DND-41 (cell line): ENCODE data around the gene C6orf136.

ENCODE experiments used
- ATAC-seq: fragments of 200-7000 bp; cut with Tn5 transposase; 3 replicates; pipeline ENCODE4 v1.9.1; 2021; ENCODE audit warnings: low read depth; ENCODE audit not compliant: insufficient read depth
- DNase-seq: peaks from one replicate; pipeline ENCODE4 v3.0.0-alpha.2; 2020
- H2AFZ ChIP-seq: 2 replicates; pipeline ENCODE4 v1.6.0; 2012; ENCODE audit warnings: low read depth, low read length
- H3K27ac ChIP-seq: 2 replicates; pipeline ENCODE4 v1.5.1; 2012; ENCODE audit warnings: low read length, inconsistent platforms
- H3K27me3 ChIP-seq: fragments of 200-600 bp; sonication (generic); 2 replicates; pipeline ENCODE4 v1.6.0; 2012; ENCODE audit warnings: low read length, mild to moderate bottlenecking, inconsistent platforms; ENCODE audit not compliant: insufficient read depth, poor library complexity
- H3K36me3 ChIP-seq: 2 replicates; pipeline ENCODE4 v1.5.1; 2012; ENCODE audit warnings: low read length, inconsistent platforms; ENCODE audit not compliant: insufficient read depth
- H3K4me1 ChIP-seq: 2 replicates; pipeline ENCODE4 v1.5.1; 2012; ENCODE audit warnings: mild to moderate bottlenecking, low read length; ENCODE audit not compliant: insufficient read depth
- H3K4me2 ChIP-seq: 2 replicates; pipeline ENCODE4 v1.6.0; 2012; ENCODE audit warnings: mild to moderate bottlenecking, moderate library complexity, low read length, inconsistent platforms; ENCODE audit not compliant: insufficient read depth
- H3K4me3 ChIP-seq, 2 experiments: fragments of 200-600 bp in 1 of 2; shearing (Covaris generic) in 1 of 2; 2 replicates each; pipeline ENCODE4 v1.5.1; 2012 to 2016; ENCODE audit warnings: inconsistent platforms in 2 of 2, low read length in 2 of 2, mild to moderate bottlenecking in 2 of 2, low read depth in 1 of 2, moderate library complexity in 1 of 2
- H3K79me2 ChIP-seq: 2 replicates; pipeline ENCODE4 v1.6.0; 2012; ENCODE audit warnings: low read length, inconsistent platforms; ENCODE audit not compliant: insufficient read depth
- H3K9ac ChIP-seq: 2 replicates; pipeline ENCODE4 v1.6.0; 2012; ENCODE audit warnings: low read depth, mild to moderate bottlenecking, inconsistent platforms, low read length, moderate library complexity
- H3K9me3 ChIP-seq: 2 replicates; pipeline ENCODE4 v1.5.1; 2012; ENCODE audit warnings: low read length, moderate library complexity, mild to moderate bottlenecking, inconsistent platforms; ENCODE audit not compliant: insufficient read depth, severe bottlenecking
- H4K20me1 ChIP-seq: 2 replicates; pipeline ENCODE4 v1.6.0; 2012; ENCODE audit warnings: low read length; ENCODE audit not compliant: insufficient read depth
- EZH2 ChIP-seq: IDR thresholded peaks from 3 replicates; pipeline ENCODE4 v1.6.1; 2012; ENCODE audit warnings: borderline replicate concordance, low read depth, mild to moderate bottlenecking, moderate library complexity, low read length, inconsistent platforms; ENCODE audit not compliant: severe bottlenecking
- TF ChIP-seq, protein P1 (sequence below): IDR thresholded peaks from 2 replicates; pipeline ENCODE4 v1.5.1; 2012; ENCODE audit warnings: borderline replicate concordance, low read length, moderate library complexity, mild to moderate bottlenecking; ENCODE audit not compliant: poor library complexity, severe bottlenecking; ENCODE audit errors: extremely low read depth

Gene C6orf136

DNA sequence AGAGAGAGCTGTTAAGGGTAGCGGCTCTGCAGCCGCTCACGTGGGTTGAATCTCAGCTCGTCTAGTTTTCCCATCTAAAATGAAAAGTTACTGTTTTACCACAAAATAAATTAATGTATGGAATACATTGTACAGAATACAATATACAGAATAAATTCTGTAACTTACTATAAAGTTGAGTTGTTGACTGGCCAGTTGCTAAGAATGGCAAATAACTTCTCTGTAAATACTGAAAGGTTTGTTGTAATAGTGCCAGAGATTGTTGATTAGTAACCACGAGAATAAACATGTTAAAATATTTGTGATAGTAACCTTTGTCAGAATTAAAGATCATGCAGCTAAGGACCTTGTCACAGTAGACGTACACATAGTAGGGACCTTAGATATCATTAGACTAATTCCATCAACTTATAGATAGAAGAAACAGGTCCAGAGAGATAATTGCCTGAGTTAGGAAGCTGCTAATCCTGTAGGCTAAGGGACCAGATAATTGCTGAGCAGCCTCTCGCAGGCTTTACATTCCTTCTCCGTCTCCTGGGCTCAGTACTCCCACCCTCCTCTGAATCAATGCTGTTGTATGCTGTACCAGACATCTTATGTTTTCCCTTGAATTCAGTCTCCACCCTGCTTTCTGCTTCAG, 44.4 kb downstream of the C6orf136 start:
- 0 out of 2 replicates have a peak, but pooled peaks cover 3% of the 10 kb centered on the region for H3K36me3 ChIP-seq
- H3K9me3 ChIP-seq: no peaks in the 10 kb centered on the region
- peak overlapping the region; percentile 92 for H3K27ac ChIP-seq
- DNase-seq (no peak), ATAC-seq (no peak)
- peaks cover 45% of the 10 kb centered on the region for H3K4me1 ChIP-seq
- H2AFZ ChIP-seq: peak overlapping the region; percentile 98
- H3K9ac ChIP-seq: peak overlapping the region; percentile 72
- no peaks in the 10 kb centered on the region for H3K27me3 ChIP-seq
- peak overlapping the region; percentile 85 to 87 for H3K4me3 ChIP-seq
- TF ChIP-seq EZH2: no peak
- TF ChIP-seq, protein P1, sequence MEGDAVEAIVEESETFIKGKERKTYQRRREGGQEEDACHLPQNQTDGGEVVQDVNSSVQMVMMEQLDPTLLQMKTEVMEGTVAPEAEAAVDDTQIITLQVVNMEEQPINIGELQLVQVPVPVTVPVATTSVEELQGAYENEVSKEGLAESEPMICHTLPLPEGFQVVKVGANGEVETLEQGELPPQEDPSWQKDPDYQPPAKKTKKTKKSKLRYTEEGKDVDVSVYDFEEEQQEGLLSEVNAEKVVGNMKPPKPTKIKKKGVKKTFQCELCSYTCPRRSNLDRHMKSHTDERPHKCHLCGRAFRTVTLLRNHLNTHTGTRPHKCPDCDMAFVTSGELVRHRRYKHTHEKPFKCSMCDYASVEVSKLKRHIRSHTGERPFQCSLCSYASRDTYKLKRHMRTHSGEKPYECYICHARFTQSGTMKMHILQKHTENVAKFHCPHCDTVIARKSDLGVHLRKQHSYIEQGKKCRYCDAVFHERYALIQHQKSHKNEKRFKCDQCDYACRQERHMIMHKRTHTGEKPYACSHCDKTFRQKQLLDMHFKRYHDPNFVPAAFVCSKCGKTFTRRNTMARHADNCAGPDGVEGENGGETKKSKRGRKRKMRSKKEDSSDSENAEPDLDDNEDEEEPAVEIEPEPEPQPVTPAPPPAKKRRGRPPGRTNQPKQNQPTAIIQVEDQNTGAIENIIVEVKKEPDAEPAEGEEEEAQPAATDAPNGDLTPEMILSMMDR: no peak
- H3K79me2 ChIP-seq: peaks cover 40% of the 10 kb centered on the region
- 0 out of 2 replicates have a peak, but pooled peaks cover 4% of the 10 kb centered on the region for H4K20me1 ChIP-seq
- H3K4me2 ChIP-seq: peak overlapping the region; percentile 87

GRCh38 chr6:30696432-30696831, 49.5 kb downstream of the C6orf136 start:
- ATAC-seq (no peak), DNase-seq (no peak)
- no peaks in the 10 kb centered on the region for H3K79me2 ChIP-seq
- H3K4me2 ChIP-seq: no peak overlapping the region
- H3K27me3 ChIP-seq: no peaks in the 10 kb centered on the region
- no peaks in the 10 kb centered on the region for H4K20me1 ChIP-seq
- H3K4me3 ChIP-seq: no peak overlapping the region
- H3K9ac ChIP-seq: no peak overlapping the region
- no peak overlapping the region for H3K27ac ChIP-seq
- H3K4me1 ChIP-seq: peaks cover 3% of the 10 kb centered on the region
- H3K36me3 ChIP-seq: peaks cover 6% of the 10 kb centered on the region
- TF ChIP-seq, protein P1: no peak
- no peak for TF ChIP-seq EZH2
- H3K9me3 ChIP-seq: no peaks in the 10 kb centered on the region
- no peak overlapping the region for H2AFZ ChIP-seq

DNA sequence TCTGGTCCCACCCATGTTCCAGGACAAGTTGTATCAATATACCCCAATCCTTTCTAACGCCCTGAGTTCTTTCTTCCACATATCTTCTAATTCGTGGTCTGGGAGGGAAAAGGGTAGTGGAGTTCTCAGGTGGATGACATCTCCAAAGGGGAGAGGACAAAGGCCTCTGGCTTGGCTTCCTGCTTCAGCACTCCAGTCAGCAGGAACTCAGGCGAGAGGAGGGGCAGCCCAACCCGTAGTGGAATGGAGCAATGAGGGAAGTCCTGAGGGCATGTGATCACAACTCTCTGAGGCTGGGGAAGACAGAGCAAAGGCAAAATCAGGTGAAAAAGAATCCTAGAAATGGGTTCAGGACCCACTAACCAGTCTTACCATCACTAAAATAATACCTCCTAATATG, 53.4 kb downstream of the C6orf136 start:
- no peaks in the 10 kb centered on the region for H4K20me1 ChIP-seq
- H3K4me3 ChIP-seq: no peak overlapping the region
- no peaks in the 10 kb centered on the region for H3K4me1 ChIP-seq
- TF ChIP-seq, protein P1: no peak
- no peak for TF ChIP-seq EZH2
- ATAC-seq (no peak), DNase-seq (no peak)
- no peak overlapping the region for H2AFZ ChIP-seq
- no peak overlapping the region for H3K4me2 ChIP-seq
- no peak overlapping the region for H3K27ac ChIP-seq
- peaks cover 38% of the 10 kb centered on the region for H3K36me3 ChIP-seq
- H3K9me3 ChIP-seq: no peaks in the 10 kb centered on the region
- no peak overlapping the region for H3K9ac ChIP-seq
- no peaks in the 10 kb centered on the region for H3K27me3 ChIP-seq
- no peaks in the 10 kb centered on the region for H3K79me2 ChIP-seq
